ENCODE data around the gene PDYN. TPM values are rescaled to one million over a fixed set of nuclear protein-coding genes. Genes with fewer than 3 reads are reported as not detected.
A peak's percentile ranks its signal among the peaks of the same experiment; 100 is the strongest.

The PDYN gene
- polyA plus RNA-seq, 3 donors = not detected

DNA sequence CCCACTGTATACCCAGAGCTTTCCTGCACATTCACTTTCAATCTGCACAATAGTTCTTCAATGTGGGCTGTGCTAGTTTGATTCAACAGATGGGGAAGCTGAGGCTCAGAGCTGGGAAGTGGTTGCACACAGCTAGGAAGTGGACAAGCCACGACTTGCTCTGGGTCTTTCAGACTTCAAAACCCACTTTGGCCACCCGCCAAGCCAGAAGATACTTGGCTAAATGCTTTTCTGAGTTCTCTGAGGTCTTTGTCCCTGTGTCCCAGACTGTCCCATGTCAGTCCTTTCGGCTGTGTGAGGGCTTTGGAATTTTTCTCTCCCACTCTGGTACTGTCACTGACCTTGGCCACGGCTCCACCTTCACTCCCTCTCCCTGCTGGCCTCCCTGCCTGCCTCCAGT is 10.6 kb downstream of the PDYN start:
- Histone ChIP-seq H3K27ac (ENCODE audit: low read depth in 1 of 2, low read length in 2 of 2) (no peak overlapping the region), H3K4me2 (replicated peaks; ENCODE audit: extremely low read depth, low read length, poor library complexity, severe bottlenecking) (no peak overlapping the region), H3K9ac (ENCODE audit: insufficient read depth, low read length, poor library complexity, severe bottlenecking) (no peak overlapping the region), H2AFZ (ENCODE audit: insufficient read depth, low read depth, low read length, poor library complexity, severe bottlenecking) (no peak overlapping the region), H3K27me3 (ENCODE audit: control insufficient read depth in 2 of 2, insufficient read depth in 2 of 2, low read length in 2 of 2) (peaks cover 10 to 54% of the 10 kb centered on the region in 2 donors), H3K79me2 (ENCODE audit: insufficient read depth, low read length) (no peaks in the 10 kb centered on the region), H3K9me3 (replicated peaks in 1 of 2; ENCODE audit: control insufficient read depth in 1 of 2, insufficient read depth in 1 of 2, low read length in 2 of 2) (no peaks in the 10 kb centered on the region), H3K36me3 (replicated peaks in 1 of 2; ENCODE audit: control insufficient read depth in 1 of 2, insufficient read depth in 2 of 2, low read length in 2 of 2) (no peaks in the 10 kb centered on the region), H3K4me3 (replicated peaks in 1 of 3; ENCODE audit: low read depth in 2 of 3, low read length in 3 of 3) (no peak overlapping the region), H3K4me1 (ENCODE audit: control insufficient read depth in 1 of 2, insufficient read depth in 2 of 2, low read length in 2 of 2) (peaks cover 6 to 11% of the 10 kb centered on the region in 2 donors), H4K20me1 (ENCODE audit: insufficient read depth, low read length) (no peaks in the 10 kb centered on the region)
- Mint-ChIP-seq H3K36me3 (no peaks in the 10 kb centered on the region), H3K4me1 (peaks cover 10% of the 10 kb centered on the region), H3K27ac (no peak overlapping the region), H3K4me3 (peak overlapping the region in 1 of 2 donors; percentile 63), H3K27me3 (ENCODE audit: low read depth in 3 of 3) (peaks cover 45 to 54% (median 51%) of the 10 kb centered on the region in 3 donors), H3K9me3 (no peaks in the 10 kb centered on the region)
- intact Hi-C loops (cut with micrococcal nuclease) = no loop called here
- DNase-seq = peak in 1 of 3 donors; percentile 8
- 46% methylated on average over 3 of the region's 4 CpGs for WGBS (ENCODE audit: insufficient coverage)
- TF ChIP-seq, protein P1, sequence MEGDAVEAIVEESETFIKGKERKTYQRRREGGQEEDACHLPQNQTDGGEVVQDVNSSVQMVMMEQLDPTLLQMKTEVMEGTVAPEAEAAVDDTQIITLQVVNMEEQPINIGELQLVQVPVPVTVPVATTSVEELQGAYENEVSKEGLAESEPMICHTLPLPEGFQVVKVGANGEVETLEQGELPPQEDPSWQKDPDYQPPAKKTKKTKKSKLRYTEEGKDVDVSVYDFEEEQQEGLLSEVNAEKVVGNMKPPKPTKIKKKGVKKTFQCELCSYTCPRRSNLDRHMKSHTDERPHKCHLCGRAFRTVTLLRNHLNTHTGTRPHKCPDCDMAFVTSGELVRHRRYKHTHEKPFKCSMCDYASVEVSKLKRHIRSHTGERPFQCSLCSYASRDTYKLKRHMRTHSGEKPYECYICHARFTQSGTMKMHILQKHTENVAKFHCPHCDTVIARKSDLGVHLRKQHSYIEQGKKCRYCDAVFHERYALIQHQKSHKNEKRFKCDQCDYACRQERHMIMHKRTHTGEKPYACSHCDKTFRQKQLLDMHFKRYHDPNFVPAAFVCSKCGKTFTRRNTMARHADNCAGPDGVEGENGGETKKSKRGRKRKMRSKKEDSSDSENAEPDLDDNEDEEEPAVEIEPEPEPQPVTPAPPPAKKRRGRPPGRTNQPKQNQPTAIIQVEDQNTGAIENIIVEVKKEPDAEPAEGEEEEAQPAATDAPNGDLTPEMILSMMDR (IDR thresholded peaks at IDR 0.05) = no peak

DNA sequence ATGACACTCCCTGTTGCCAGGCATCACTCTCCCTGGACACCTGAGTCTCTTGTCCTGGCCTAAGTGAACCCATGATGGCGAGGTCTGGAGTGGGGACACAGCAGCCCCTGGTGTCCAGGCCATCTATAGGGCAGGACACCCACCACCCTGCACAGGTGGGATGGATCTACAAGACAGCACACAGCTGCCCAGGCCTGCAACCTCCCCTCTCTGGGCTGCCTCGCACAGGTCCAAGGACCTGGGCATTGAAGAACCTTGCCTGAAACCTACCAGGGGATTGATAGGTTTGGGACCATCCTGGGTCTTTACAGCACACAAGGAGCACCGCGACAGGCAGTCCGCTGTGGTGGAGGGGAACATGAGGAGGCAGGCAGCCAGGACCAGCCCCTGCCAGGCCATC is 11.2 kb downstream of the PDYN start:
- H3K27ac ChIP-seq (ENCODE audit: low read depth in 1 of 2, low read length in 2 of 2) = no peak overlapping the region
- Mint-ChIP-seq H3K27me3 (ENCODE audit: low read depth in 3 of 3) (peaks cover 45 to 54% (median 52%) of the 10 kb centered on the region in 3 donors), H3K4me1 (peaks cover 10% of the 10 kb centered on the region), H3K36me3 (no peaks in the 10 kb centered on the region), H3K4me3 (no peak overlapping the region), H3K27ac (no peak overlapping the region), H3K9me3 (no peaks in the 10 kb centered on the region)
- 89% methylated on average over 4 of the region's 5 CpGs for WGBS (ENCODE audit: insufficient coverage)
- H2AFZ ChIP-seq (ENCODE audit: insufficient read depth, low read depth, low read length, poor library complexity, severe bottlenecking) = no peak overlapping the region
- no peaks in the 10 kb centered on the region for H3K36me3 ChIP-seq (replicated peaks in 1 of 2; ENCODE audit: control insufficient read depth in 1 of 2, insufficient read depth in 2 of 2, low read length in 2 of 2)
- intact Hi-C loops (cut with micrococcal nuclease) = no loop called here
- H4K20me1 ChIP-seq (ENCODE audit: insufficient read depth, low read length) = no peaks in the 10 kb centered on the region
- H3K27me3 ChIP-seq (ENCODE audit: control insufficient read depth in 2 of 2, insufficient read depth in 2 of 2, low read length in 2 of 2) = peaks cover 13 to 57% of the 10 kb centered on the region in 2 donors
- H3K4me3 ChIP-seq (replicated peaks in 1 of 3; ENCODE audit: low read depth in 2 of 3, low read length in 3 of 3) = no peak overlapping the region
- no peak overlapping the region for H3K4me2 ChIP-seq (replicated peaks; ENCODE audit: extremely low read depth, low read length, poor library complexity, severe bottlenecking)
- no peaks in the 10 kb centered on the region for H3K79me2 ChIP-seq (ENCODE audit: insufficient read depth, low read length)
- H3K9me3 ChIP-seq (replicated peaks in 1 of 2; ENCODE audit: control insufficient read depth in 1 of 2, insufficient read depth in 1 of 2, low read length in 2 of 2) = no peaks in the 10 kb centered on the region
- no peak overlapping the region for H3K9ac ChIP-seq (ENCODE audit: insufficient read depth, low read length, poor library complexity, severe bottlenecking)
- H3K4me1 ChIP-seq (ENCODE audit: control insufficient read depth in 1 of 2, insufficient read depth in 2 of 2, low read length in 2 of 2) = peaks cover 6 to 11% of the 10 kb centered on the region in 2 donors
- no peak for DNase-seq
- TF ChIP-seq, protein P1 (IDR thresholded peaks at IDR 0.05) = no peak
